Tibial nerve (tissue), 3 donors: ENCODE data around the gene BIRC6.

Source experiments
- POLR2A ChIP-seq, 2 donors: fragments of 450-650 bp; IDR thresholded peaks; one replicate each; pipeline ENCODE4 v1.6.1; 2017; ENCODE audit warnings: antibody characterized with exemption in 2 of 2, mild to moderate bottlenecking in 2 of 2, moderate library complexity in 2 of 2
- TF ChIP-seq, protein P1 (sequence below), 5 experiments: fragments of 200-600 bp in 3 of 5; fragments of 450-650 bp in 2 of 5; sonication (generic) in 3 of 5; IDR thresholded peaks; one replicate each; pipeline ENCODE4 v1.5.1; 2016 to 2019; ENCODE audit warnings: antibody characterized with exemption in 5 of 5, mild to moderate bottlenecking in 3 of 5, moderate library complexity in 2 of 5

DNA sequence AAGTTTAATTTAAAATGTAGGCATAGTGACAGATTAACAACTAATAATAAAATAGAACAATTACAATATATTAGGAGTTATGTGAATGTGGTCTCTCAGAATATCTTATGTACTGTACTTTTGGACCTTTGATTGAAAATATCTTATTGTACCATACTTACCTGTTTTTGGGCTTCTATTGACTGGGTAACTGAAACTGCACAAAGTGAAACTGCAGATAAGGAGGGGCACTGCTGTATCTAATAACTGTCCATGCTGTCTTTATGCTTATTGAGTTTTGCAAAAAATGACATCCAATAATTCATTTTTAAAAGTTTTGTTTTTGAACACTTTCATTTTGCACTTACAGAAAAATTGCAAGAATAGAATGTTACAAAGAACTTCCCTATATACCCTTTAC is 19.9 kb downstream of the BIRC6 start:
- TF ChIP-seq, protein P1, sequence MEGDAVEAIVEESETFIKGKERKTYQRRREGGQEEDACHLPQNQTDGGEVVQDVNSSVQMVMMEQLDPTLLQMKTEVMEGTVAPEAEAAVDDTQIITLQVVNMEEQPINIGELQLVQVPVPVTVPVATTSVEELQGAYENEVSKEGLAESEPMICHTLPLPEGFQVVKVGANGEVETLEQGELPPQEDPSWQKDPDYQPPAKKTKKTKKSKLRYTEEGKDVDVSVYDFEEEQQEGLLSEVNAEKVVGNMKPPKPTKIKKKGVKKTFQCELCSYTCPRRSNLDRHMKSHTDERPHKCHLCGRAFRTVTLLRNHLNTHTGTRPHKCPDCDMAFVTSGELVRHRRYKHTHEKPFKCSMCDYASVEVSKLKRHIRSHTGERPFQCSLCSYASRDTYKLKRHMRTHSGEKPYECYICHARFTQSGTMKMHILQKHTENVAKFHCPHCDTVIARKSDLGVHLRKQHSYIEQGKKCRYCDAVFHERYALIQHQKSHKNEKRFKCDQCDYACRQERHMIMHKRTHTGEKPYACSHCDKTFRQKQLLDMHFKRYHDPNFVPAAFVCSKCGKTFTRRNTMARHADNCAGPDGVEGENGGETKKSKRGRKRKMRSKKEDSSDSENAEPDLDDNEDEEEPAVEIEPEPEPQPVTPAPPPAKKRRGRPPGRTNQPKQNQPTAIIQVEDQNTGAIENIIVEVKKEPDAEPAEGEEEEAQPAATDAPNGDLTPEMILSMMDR (IDR thresholded peaks at IDR 0.05), result no peak
- TF ChIP-seq POLR2A (IDR thresholded peaks at IDR 0.05), result no peak
